Trophoblast cell (in vitro differentiated cells and primary cell): ENCODE measurements around the gene CRYAA. TPM values are rescaled to one million over a fixed set of nuclear protein-coding genes. Genes with fewer than 3 reads are reported as not detected.
"Not testable (repeated sequence)": the region's sequence is repeated elsewhere in the genome, so short reads cannot be mapped to it uniquely, and the experiment has no call there.

Source experiments
- DNase-seq, 2 donors: peaks; one replicate each; pipeline ENCODE4 v3.0.0-alpha.2; 2016
- H2AFZ ChIP-seq: 2 replicates; pipeline ENCODE4 v1.6.1; 2013; ENCODE audit warnings: low read length, moderate library complexity, mild to moderate bottlenecking; ENCODE audit not compliant: insufficient read depth, poor library complexity
- H2AK5ac ChIP-seq: 2 replicates; pipeline ENCODE4 v1.6.1; 2013; ENCODE audit warnings: mild to moderate bottlenecking, low read length
- H2BK120ac ChIP-seq: 2 replicates; pipeline ENCODE4 v1.6.1; 2013; ENCODE audit warnings: low read length, mild to moderate bottlenecking, moderate library complexity; ENCODE audit not compliant: insufficient read depth, poor library complexity
- H2BK12ac ChIP-seq: 2 replicates; pipeline ENCODE4 v1.6.1; 2013; ENCODE audit warnings: mild to moderate bottlenecking, low read length, moderate library complexity
- H2BK5ac ChIP-seq: 2 replicates; pipeline ENCODE4 v1.6.1; 2013; ENCODE audit warnings: low read length, low read depth, moderate library complexity, mild to moderate bottlenecking; ENCODE audit not compliant: poor library complexity
- H3K14ac ChIP-seq: 2 replicates; pipeline ENCODE4 v1.6.1; 2013; ENCODE audit warnings: mild to moderate bottlenecking, low read length
- H3K18ac ChIP-seq: 2 replicates; pipeline ENCODE4 v1.6.1; 2013; ENCODE audit warnings: mild to moderate bottlenecking, low read length
- H3K23ac ChIP-seq: 2 replicates; pipeline ENCODE4 v1.6.1; 2013; ENCODE audit warnings: low read length
- H3K27ac ChIP-seq: 2 replicates; pipeline ENCODE4 v1.5.1; 2013; ENCODE audit warnings: low read depth, mild to moderate bottlenecking, inconsistent platforms, low read length, moderate library complexity
- H3K27me3 ChIP-seq: 2 replicates; pipeline ENCODE4 v1.6.1; 2013; ENCODE audit warnings: inconsistent platforms, mild to moderate bottlenecking, low read length, moderate library complexity; ENCODE audit not compliant: insufficient read depth
- H3K36me3 ChIP-seq, 2 experiments: 1 replicate in 1 of 2; 2 replicates in 1 of 2; pipeline ENCODE4 v1.6.1; 2013; ENCODE audit warnings: low read length in 2 of 2, mild to moderate bottlenecking in 2 of 2, moderate library complexity in 1 of 2; ENCODE audit not compliant: insufficient read depth in 2 of 2, control insufficient read depth in 1 of 2
- H3K4ac ChIP-seq: 2 replicates; pipeline ENCODE4 v1.6.1; 2013; ENCODE audit warnings: low read depth, mild to moderate bottlenecking, low read length, moderate library complexity
- H3K4me1 ChIP-seq, 2 experiments: 1 replicate in 1 of 2; 2 replicates in 1 of 2; pipeline ENCODE4 v1.6.1; 2013; ENCODE audit warnings: low read length in 2 of 2, mild to moderate bottlenecking in 2 of 2, moderate library complexity in 1 of 2; ENCODE audit not compliant: insufficient read depth in 2 of 2, control insufficient read depth in 1 of 2
- H3K4me2 ChIP-seq: 2 replicates; pipeline ENCODE4 v1.6.1; 2013; ENCODE audit warnings: inconsistent platforms, mild to moderate bottlenecking, low read length, moderate library complexity
- H3K4me3 ChIP-seq: 2 replicates; pipeline ENCODE4 v1.5.1; 2013; ENCODE audit warnings: mild to moderate bottlenecking, low read depth, low read length, inconsistent platforms
- H3K79me1 ChIP-seq: one replicate; pipeline ENCODE4 v1.6.1; 2013; ENCODE audit warnings: low read length
- H3K79me2 ChIP-seq: 2 replicates; pipeline ENCODE4 v1.6.1; 2013; ENCODE audit warnings: low read length, mild to moderate bottlenecking; ENCODE audit not compliant: control insufficient read depth, insufficient read depth, poor library complexity
- H3K9ac ChIP-seq: 2 replicates; pipeline ENCODE4 v1.6.1; 2013; ENCODE audit warnings: mild to moderate bottlenecking, low read length
- H3K9me3 ChIP-seq: 2 replicates; pipeline ENCODE4 v1.6.1; 2013; ENCODE audit warnings: low read depth, mild to moderate bottlenecking, control low read depth, inconsistent platforms, low read length; ENCODE audit not compliant: insufficient read depth
- H4K12ac ChIP-seq: 2 replicates; pipeline ENCODE4 v1.6.1; 2013; ENCODE audit warnings: low read depth, mild to moderate bottlenecking, low read length, moderate library complexity
- H4K8ac ChIP-seq: 2 replicates; pipeline ENCODE4 v1.6.1; 2013; ENCODE audit warnings: low read depth, mild to moderate bottlenecking, low read length, moderate library complexity
- H4K91ac ChIP-seq: one replicate; pipeline ENCODE4 v1.6.1; 2013; ENCODE audit warnings: low read depth, mild to moderate bottlenecking, low read length, moderate library complexity
- WGBS: extraction: QIAGEN DNeasy Blood & Tissue Kit; methylation state at CpG from one replicate; pipeline ENCODE4 v1.1.7; 2013; ENCODE audit warnings: missing lambda C conversion rate; ENCODE audit not compliant: insufficient read length, insufficient coverage; ENCODE audit errors: extremely low coverage; 5-methylcytosine and 5-hydroxymethylcytosine counted together
- polyA plus RNA-seq: library from polyadenylated mRNA; stranded (reverse); fragments of 200-250 nt; gene quantifications from 2 replicates; pipeline ENCODE4 v1.2.3, GENCODE V29; 2013

The CRYAA gene, protein sequence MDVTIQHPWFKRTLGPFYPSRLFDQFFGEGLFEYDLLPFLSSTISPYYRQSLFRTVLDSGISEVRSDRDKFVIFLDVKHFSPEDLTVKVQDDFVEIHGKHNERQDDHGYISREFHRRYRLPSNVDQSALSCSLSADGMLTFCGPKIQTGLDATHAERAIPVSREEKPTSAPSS
- not detected in 2 replicates for polyA plus RNA-seq

DNA sequence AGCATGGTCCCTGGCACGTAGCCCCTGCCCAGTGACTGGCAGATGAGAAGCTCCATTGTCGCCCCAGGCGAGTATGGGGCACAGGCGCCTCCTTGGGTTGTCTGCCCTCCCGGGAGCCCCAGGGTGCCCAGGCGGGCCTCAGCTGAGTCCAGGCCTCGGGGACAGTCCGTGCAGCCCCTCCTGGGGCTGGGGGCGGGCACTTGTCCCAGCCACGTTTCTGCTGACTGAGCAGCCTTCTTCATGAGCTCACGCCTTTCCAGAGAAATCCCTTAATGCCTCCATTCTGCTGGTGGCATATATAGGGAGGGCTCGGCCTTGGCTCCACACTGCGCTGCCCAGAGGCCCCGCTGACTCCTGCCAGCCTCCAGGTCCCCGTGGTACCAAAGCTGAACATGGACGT lies at the start of gene CRYAA:
CRYAA (plus strand) TSS at position 301 of the 400 bp plus-strand sequence; CDS start at position 393, 92 bp downstream.
- H3K27me3 ChIP-seq, H3K4me2 ChIP-seq, H3K79me2 ChIP-seq, H3K18ac ChIP-seq, H4K8ac ChIP-seq, H2BK12ac ChIP-seq, H4K12ac ChIP-seq, H2BK120ac ChIP-seq, H3K4ac ChIP-seq, DNase-seq, H3K23ac ChIP-seq, H3K9me3 ChIP-seq, H3K9ac ChIP-seq, H2AFZ ChIP-seq, H3K4me1 ChIP-seq, H2AK5ac ChIP-seq, H2BK5ac ChIP-seq, H3K79me1 ChIP-seq, H3K14ac ChIP-seq, H3K36me3 ChIP-seq, H3K4me3 ChIP-seq, H3K27ac ChIP-seq, H4K91ac ChIP-seq: not testable (repeated sequence)
- no CpG with 5 or more reads among the region's 16 CpGs for WGBS

DNA sequence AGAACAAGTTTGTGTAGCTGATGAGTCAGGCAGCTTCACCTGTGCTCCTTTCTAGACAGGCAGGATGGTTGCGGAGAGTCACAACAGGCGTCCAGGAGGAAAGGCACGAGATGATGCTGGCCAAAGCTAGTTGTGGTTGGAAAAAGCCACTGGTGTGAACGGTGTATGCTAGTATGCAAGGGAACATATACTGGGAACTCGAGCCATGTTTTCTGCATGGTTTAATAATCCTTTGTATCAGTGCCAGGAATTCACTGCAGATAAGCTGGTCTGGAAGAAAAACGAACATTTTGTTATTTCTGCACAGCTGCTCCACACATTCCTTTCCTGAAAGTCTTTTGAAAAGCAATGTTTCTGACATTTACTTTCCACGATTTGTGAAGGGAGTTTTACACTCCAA lies 38.7 kb upstream of the CRYAA start:
- WGBS: no CpG with 5 or more reads among the region's 7 CpGs
- not testable (repeated sequence) for DNase-seq, H2AFZ ChIP-seq

DNA sequence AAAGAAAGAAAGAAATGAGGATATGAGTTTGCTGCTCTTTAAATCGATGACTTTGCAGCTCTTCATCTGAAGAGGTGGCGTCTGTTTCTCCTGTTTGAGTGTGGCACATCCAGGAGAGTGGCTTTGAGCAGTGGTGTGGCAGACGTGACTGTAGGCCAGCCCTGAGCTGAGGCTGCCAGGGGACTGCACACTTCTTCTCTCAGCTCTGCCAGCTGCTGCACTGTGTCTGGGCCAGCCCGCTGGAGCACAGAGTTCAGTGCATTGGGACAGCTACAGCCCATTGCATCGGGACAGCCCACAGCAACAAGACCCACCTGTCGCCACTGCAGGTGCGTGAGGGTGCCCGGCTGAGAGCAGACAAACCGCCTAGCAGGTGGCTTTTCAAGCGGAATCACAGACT lies 34.3 kb upstream of the CRYAA start:
- not testable (repeated sequence) for H3K79me1 ChIP-seq, H2BK5ac ChIP-seq, H4K8ac ChIP-seq, H3K4me3 ChIP-seq, H3K9ac ChIP-seq, H3K23ac ChIP-seq, H2BK120ac ChIP-seq, H2BK12ac ChIP-seq, H2AFZ ChIP-seq, H2AK5ac ChIP-seq, H3K36me3 ChIP-seq, DNase-seq, H3K79me2 ChIP-seq, H3K4ac ChIP-seq, H3K4me2 ChIP-seq, H4K12ac ChIP-seq, H3K4me1 ChIP-seq, H3K9me3 ChIP-seq, H3K27ac ChIP-seq, H3K14ac ChIP-seq, H4K91ac ChIP-seq, H3K18ac ChIP-seq, H3K27me3 ChIP-seq
- WGBS: no CpG with 5 or more reads among the region's 10 CpGs

More for the DNA sequence above, 38.7 kb upstream of the CRYAA start:
- not testable (repeated sequence) for H3K4ac ChIP-seq, H4K12ac ChIP-seq, H3K18ac ChIP-seq, H3K79me1 ChIP-seq, H3K36me3 ChIP-seq, H2AK5ac ChIP-seq, H3K27me3 ChIP-seq, H3K23ac ChIP-seq, H3K9me3 ChIP-seq, H3K4me2 ChIP-seq, H2BK5ac ChIP-seq, H4K8ac ChIP-seq, H3K4me3 ChIP-seq, H3K27ac ChIP-seq, H2BK12ac ChIP-seq, H3K4me1 ChIP-seq, H3K9ac ChIP-seq, H3K14ac ChIP-seq, H3K79me2 ChIP-seq, H2BK120ac ChIP-seq, H4K91ac ChIP-seq

DNA sequence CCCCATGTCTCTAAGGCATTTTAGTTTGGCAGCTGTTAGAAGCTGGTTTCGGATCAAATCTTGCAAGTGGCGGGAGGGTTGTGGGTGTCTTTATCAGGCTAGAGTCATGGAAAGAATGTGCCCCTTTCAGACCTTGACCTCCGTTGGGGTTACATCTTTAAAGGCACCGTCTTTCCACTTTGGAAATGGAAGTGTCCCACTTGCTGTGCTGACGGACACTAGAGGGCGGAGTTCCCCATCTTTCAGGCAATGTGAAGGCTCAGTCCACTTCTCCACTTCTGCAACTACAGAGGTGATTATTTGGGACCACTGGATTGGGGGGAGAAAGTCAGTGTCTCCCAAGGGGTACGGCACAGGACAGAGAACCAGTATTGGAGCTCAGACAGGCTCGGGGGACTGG lies 29.9 kb upstream of the CRYAA start:
- not testable (repeated sequence) for H3K14ac ChIP-seq, H3K4me3 ChIP-seq, H3K18ac ChIP-seq, H2AK5ac ChIP-seq, DNase-seq, H2BK12ac ChIP-seq, H3K4me1 ChIP-seq, H3K4ac ChIP-seq, H3K79me1 ChIP-seq, H4K91ac ChIP-seq, H3K36me3 ChIP-seq, H2BK120ac ChIP-seq, H3K27me3 ChIP-seq, H4K8ac ChIP-seq, H3K4me2 ChIP-seq, H3K79me2 ChIP-seq, H4K12ac ChIP-seq, H3K9ac ChIP-seq, H3K27ac ChIP-seq, H3K9me3 ChIP-seq, H3K23ac ChIP-seq, H2BK5ac ChIP-seq, H2AFZ ChIP-seq
- no CpG with 5 or more reads among the region's 8 CpGs for WGBS
